DND-41 (cell line): ENCODE measurements around the gene LRRC27.

Experiments
- CTCF ChIP-seq: IDR thresholded peaks from 2 replicates; pipeline ENCODE4 v1.5.1; 2012; ENCODE audit warnings: borderline replicate concordance, low read length, moderate library complexity, mild to moderate bottlenecking; ENCODE audit not compliant: poor library complexity, severe bottlenecking; ENCODE audit errors: extremely low read depth
- EZH2 ChIP-seq: IDR thresholded peaks from 3 replicates; pipeline ENCODE4 v1.6.1; 2012; ENCODE audit warnings: borderline replicate concordance, low read depth, mild to moderate bottlenecking, moderate library complexity, low read length, inconsistent platforms; ENCODE audit not compliant: severe bottlenecking

DNA sequence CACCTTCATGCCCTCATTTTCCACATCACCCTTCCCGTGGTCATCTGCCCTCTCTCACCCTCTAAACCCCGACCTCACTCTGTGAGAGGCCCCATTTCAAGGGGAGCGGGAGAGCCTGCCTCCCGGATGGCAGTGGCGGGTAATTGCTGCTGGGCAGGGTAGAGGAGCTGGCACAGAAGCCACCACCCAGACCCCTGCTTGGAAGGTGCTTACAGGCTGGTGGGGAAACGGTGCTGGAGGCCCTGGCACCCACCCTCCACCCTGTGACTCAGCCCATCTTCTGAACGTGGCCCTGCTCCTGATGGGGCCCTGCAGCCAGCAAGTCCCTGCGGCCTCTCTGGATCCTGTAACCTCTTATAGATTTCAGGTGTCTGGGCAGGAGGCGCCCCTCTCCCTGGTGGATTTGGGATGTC is 54.4 kb downstream of the LRRC27 start:
- TF ChIP-seq CTCF (no peak), EZH2 (no peak)
